Muscle of arm (tissue), 12 donors: ENCODE results near the gene ASNS. TPM values are rescaled to one million over a fixed set of nuclear protein-coding genes. Genes with fewer than 3 reads are reported as not detected.

Experiments used
- DNase-seq: peaks from one replicate; pipeline ENCODE4 v3.0.0-alpha.2; 2013
- polyA plus RNA-seq, 12 donors: library from polyadenylated mRNA; unstranded; fragments of 120-200 nt; gene quantifications; one replicate each; pipeline ENCODE4 v1.2.1, GENCODE V29; 2013; ENCODE audit not compliant: insufficient read length in 12 of 12

Gene ASNS
- polyA plus RNA-seq, 12 donors: 6.9 to 22.7 (median 13.9) TPM; not detected in 1

DNA sequence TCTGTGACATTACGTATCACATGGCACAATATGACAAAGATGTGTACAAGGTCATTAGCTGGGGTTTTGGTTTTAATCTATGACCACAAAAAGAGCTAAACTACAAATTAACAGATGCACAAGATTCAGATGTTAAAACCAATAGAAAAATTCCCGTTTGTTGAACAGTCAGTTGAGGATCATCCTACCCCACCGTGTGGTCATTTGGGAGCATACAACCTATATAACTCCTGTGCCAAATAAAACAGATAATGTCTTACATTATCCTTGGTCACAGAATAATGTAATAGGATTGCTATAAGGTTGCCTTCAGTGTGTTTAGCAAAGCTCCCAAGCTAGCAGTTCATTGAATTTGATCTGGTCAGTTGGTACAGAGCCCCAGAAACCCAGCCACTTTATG lies 28.2 kb downstream of the ASNS start:
- DNase-seq: no peak

DNA sequence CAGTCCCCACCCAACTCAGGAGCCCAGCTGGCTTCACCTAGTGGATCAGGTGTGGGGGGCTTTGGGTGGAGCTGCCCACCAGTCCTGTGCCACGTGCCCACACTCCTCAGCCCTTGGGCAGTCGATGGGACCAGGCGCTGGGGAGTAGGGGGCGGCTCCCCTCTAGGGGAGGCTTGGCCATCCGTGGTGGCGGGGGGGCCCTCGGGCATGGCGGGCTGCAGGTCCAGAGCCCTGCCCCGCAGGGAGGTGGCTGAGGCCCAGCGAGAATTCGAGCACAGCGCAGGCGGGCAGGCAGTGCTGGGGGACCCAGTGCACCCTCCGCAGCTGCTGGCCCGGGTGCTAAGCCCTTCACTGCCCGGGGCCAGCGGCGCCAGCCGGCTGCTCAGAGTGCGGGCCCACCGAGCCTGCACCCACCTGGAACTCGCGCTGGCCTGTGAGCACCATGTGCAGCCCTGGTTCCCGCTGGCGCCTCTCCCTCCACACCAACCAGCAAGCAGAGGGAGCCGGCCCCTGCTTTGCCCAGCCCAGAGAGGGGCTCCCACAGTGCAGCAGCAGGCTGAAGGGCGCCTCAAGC lies 29.3 kb downstream of the ASNS start:
- DNase-seq: no peak

DNA sequence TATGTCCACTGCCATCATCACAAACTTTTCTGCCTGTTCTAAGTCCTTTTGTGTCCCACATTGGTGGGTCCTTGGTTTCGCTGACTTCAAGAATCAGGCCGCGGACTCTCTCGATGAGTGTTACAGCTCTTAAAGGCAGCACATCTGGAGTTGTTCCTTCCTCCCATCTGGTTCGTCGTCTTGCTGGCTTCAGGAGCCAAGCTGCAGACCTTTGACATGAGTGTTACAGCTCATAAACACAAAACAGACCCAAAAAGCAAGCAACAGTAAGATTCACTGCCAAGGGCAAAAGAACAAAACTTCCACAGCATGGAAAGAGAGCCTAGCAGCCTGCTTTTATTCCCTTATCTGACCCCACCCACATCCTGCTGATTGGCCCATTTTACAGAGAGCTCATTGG lies 30.2 kb downstream of the ASNS start:
- no peak for DNase-seq

DNA sequence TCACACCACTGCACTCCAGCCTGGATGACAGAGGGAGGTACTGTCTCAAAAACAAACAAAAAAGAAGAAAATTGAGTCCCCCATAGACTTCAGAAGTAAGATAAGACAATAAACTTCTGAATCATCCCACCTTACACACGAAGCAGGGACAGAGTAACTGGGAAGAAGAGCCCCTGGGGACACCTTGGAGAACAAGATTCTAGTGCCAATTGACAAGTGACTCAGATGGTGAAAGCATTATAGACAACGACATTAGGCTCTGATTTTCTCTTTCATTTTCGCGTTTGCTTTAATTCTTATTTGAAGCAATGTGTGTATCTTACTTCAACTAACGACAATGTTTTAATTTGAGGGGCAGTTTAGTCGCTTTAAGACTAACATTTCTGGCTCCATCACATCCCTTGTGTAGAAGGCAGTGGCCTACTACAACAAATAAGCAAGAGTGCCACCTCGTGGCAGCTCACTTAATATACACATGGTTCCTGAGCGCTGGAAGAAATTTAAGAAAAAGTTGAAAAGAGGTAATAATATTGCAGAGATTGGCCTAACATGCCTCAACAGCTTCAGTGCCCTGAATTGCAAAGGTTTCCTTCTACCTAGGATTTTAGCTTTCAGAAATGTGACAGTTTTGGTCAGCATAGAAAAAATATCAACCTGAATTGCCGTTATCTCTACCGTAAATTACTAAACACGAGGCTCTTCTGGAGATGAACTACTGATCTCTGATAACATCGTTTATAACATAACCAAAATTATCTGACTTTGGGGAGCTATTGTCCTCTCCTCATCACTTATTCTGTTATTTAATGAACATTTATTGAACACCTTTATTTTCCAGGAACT lies 36.7 kb downstream of the ASNS start:
- peak; percentile 54 for DNase-seq

DNA sequence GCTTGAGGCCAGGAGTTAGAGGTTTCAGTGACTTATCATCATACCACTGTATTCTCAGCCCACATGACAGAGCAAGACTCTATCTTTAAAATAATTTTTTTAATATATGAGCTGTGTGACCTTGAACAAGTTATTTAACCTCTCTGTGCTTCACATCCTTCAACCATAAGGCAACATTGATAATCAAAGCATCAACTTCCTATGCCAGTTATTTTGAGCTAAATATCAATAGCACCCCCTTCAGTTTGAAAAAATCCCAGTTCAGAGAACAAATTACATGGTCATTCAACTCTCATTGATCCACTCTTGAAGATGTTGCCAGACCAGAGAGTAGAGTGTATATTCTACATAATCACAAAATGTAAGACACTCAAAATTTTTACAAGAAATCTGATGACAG lies 53.0 kb downstream of the ASNS start:
- DNase-seq: no peak

GRCh38 chr7:97818066-97818663 lies 54.0 kb downstream of the ASNS start:
- no peak for DNase-seq

Other genes starting within 250 kb of the ASNS start
- 1 to 10 TPM in 5 of 12 donors, under 1 TPM in 5, not detected in 2; 0.32 to 3.6 (median 0.98) TPM for gene TAC1, start 140.3 kb downstream of the ASNS start, polyA plus RNA-seq
- gene OCM2, start 117.8 kb upstream of the ASNS start, polyA plus RNA-seq: under 1 TPM in 1 of 12 donors, not detected in 11; 0.22 TPM
- 10 to 100 TPM in 1 of 12 donors, 1 to 10 TPM in 10, not detected in 1; 6.4 to 11.0 (median 7.0) TPM for gene LMTK2, start 234.5 kb upstream of the ASNS start, polyA plus RNA-seq